SU-DHL-6 (cell line): ENCODE data around the gene CDC42.

Source experiments
- H2AFZ ChIP-seq: fragments of 200-600 bp; sonication (generic); 2 replicates; pipeline ENCODE4 v1.6.1; 2014; ENCODE audit warnings: low read depth, mild to moderate bottlenecking, moderate library complexity, mixed read lengths, antibody characterized with exemption, low read length; ENCODE audit not compliant: severe bottlenecking
- H3F3A ChIP-seq: fragments of 200-600 bp; shearing (Covaris generic); 2 replicates; pipeline ENCODE4 v1.6.0; 2016; ENCODE audit warnings: antibody characterized with exemption, mild to moderate bottlenecking; ENCODE audit not compliant: insufficient read depth
- H3K27ac ChIP-seq: fragments of 200-600 bp; sonication (generic); 2 replicates; pipeline ENCODE4 v1.5.1; 2016; ENCODE audit warnings: low read depth, mild to moderate bottlenecking, low read length, moderate library complexity, mixed read lengths
- H3K27me3 ChIP-seq: fragments of 200-600 bp; sonication (generic), shearing (Covaris generic); 2 replicates; pipeline ENCODE4 v1.6.0; 2014; ENCODE audit warnings: mild to moderate bottlenecking, low read length
- H3K36me3 ChIP-seq: fragments of 200-600 bp; sonication (generic); 2 replicates; pipeline ENCODE4 v1.6.1; 2014; ENCODE audit warnings: mild to moderate bottlenecking, low read length, mixed read lengths
- H3K4me2 ChIP-seq: fragments of 300-600, 200-600 bp; shearing (Covaris generic), sonication (generic); 2 replicates; pipeline ENCODE4 v1.6.0; 2014; ENCODE audit warnings: low read length, low read depth, mild to moderate bottlenecking; ENCODE audit not compliant: poor library complexity, severe bottlenecking
- H3K4me3 ChIP-seq: fragments of 200-600 bp; sonication (generic); 2 replicates; pipeline ENCODE4 v1.5.1; 2014; ENCODE audit warnings: antibody characterized with exemption, low read length, mild to moderate bottlenecking, mixed read lengths; ENCODE audit not compliant: insufficient read depth, poor library complexity, severe bottlenecking
- H3K79me2 ChIP-seq: fragments of 200-600 bp; sonication (generic); 2 replicates; pipeline ENCODE4 v1.6.1; 2014; ENCODE audit warnings: mild to moderate bottlenecking, low read length, moderate library complexity; ENCODE audit not compliant: insufficient read depth
- H3K9ac ChIP-seq: fragments of 200-600 bp; sonication (generic); 2 replicates; pipeline ENCODE4 v1.7.0; 2014; ENCODE audit warnings: mild to moderate bottlenecking, low read length
- H3K9me2 ChIP-seq: fragments of 200-600 bp; sonication (generic); replicated peaks from 2 replicates; pipeline ENCODE4 v1.6.1; 2014; ENCODE audit warnings: low read length; ENCODE audit not compliant: insufficient read depth
- H3K9me3 ChIP-seq: fragments of 200-600 bp; sonication (generic); 2 replicates; pipeline ENCODE4 v1.6.1; 2014; ENCODE audit warnings: low read length, mixed read lengths; ENCODE audit not compliant: insufficient read depth
- H4K20me1 ChIP-seq: fragments of 200-600 bp; sonication (generic); 2 replicates; pipeline ENCODE4 v1.6.1; 2014; ENCODE audit warnings: low read depth, mild to moderate bottlenecking, antibody characterized with exemption, low read length, moderate library complexity, mixed read lengths
- EZH2phosphoT487 ChIP-seq: fragments of 200-600 bp; sonication (generic), shearing (Covaris generic); conservative IDR thresholded peaks from 2 replicates; pipeline ENCODE4 v1.6.1; 2018; ENCODE audit warnings: mild to moderate bottlenecking, antibody characterized with exemption, low read length, moderate library complexity, mixed read lengths
- TF ChIP-seq, protein P1 (sequence below): fragments of 200-600 bp; sonication (generic); IDR thresholded peaks from one replicate; pipeline ENCODE4 v1.5.1; 2017; ENCODE audit warnings: antibody characterized with exemption, mild to moderate bottlenecking, low read length, moderate library complexity; ENCODE audit not compliant: insufficient read depth, poor library complexity, severe bottlenecking

The CDC42 gene

DNA sequence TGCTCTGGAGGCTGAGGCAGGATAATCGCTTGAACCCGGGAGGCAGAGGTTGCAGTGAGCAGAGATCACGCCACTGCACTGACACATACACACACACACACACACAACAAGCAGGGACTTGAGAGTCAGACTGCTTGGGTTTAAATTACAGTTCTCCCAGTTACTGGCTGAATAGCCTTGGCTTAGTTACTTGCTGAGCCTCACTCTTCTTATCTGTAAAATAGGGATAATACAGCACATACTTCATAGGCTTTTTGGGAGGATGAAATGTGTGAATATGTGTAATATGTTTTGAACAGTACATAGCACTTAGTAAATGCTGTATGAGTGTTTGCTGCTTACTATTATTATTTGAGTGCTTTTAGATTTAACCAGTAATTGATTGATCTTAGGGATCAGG is 23.8 kb downstream of the CDC42 start:
- TF ChIP-seq, protein P1, sequence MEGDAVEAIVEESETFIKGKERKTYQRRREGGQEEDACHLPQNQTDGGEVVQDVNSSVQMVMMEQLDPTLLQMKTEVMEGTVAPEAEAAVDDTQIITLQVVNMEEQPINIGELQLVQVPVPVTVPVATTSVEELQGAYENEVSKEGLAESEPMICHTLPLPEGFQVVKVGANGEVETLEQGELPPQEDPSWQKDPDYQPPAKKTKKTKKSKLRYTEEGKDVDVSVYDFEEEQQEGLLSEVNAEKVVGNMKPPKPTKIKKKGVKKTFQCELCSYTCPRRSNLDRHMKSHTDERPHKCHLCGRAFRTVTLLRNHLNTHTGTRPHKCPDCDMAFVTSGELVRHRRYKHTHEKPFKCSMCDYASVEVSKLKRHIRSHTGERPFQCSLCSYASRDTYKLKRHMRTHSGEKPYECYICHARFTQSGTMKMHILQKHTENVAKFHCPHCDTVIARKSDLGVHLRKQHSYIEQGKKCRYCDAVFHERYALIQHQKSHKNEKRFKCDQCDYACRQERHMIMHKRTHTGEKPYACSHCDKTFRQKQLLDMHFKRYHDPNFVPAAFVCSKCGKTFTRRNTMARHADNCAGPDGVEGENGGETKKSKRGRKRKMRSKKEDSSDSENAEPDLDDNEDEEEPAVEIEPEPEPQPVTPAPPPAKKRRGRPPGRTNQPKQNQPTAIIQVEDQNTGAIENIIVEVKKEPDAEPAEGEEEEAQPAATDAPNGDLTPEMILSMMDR: no peak
- TF ChIP-seq EZH2phosphoT487: no peak
- no peaks in the 10 kb centered on the region for H3K9me3 ChIP-seq
- no peak overlapping the region for H3K9ac ChIP-seq
- H2AFZ ChIP-seq: no peak overlapping the region
- no peak overlapping the region for H3K4me3 ChIP-seq
- H3K36me3 ChIP-seq: peaks cover 9% of the 10 kb centered on the region; the same call in 1 of the 2 replicates
- H3K27ac ChIP-seq: no peak overlapping the region
- no peaks in the 10 kb centered on the region for H3K9me2 ChIP-seq
- H3F3A ChIP-seq: no peaks in the 10 kb centered on the region
- H3K4me2 ChIP-seq: no peak overlapping the region
- H4K20me1 ChIP-seq: peaks cover 52% of the 10 kb centered on the region
- H3K79me2 ChIP-seq: peaks cover 97% of the 10 kb centered on the region
- no peaks in the 10 kb centered on the region for H3K27me3 ChIP-seq

DNA sequence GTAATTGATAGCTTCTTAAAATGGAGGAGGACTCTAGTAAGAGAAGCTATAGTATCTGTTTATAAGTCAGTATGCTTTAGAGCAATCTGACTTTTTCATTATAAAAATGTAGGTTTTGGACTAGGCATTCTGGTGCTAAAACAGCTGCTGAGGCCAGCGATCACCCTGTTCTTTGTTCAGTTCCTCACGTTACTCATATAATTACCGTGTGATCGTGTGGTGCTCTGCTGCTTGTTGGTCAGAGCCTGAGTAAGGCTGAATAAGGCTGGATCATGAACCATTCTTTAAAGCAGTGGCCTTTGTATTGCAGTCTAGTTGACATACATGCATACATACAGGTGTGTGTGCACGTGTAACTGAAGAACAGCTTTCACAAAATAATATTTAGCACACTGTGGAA is 25.2 kb downstream of the CDC42 start:
- Histone ChIP-seq H3K4me3 (no peak overlapping the region), H3K9me3 (no peaks in the 10 kb centered on the region), H3F3A (no peaks in the 10 kb centered on the region), H4K20me1 (peaks cover 53% of the 10 kb centered on the region), H3K9me2 (no peaks in the 10 kb centered on the region), H3K27ac (no peak overlapping the region), H3K9ac (no peak overlapping the region), H3K79me2 (peaks cover 96% of the 10 kb centered on the region), H2AFZ (no peak overlapping the region), H3K27me3 (no peaks in the 10 kb centered on the region), H3K36me3 (peaks cover 15% of the 10 kb centered on the region; the same call in 1 of the 2 replicates), H3K4me2 (no peak overlapping the region)
- TF ChIP-seq, protein P1: no peak
- no peak for TF ChIP-seq EZH2phosphoT487

- H4K20me1 ChIP-seq: peaks cover 49% of the 10 kb centered on the region
- H3K4me2 ChIP-seq: no peak overlapping the region
- H3K36me3 ChIP-seq: peaks cover 15% of the 10 kb centered on the region; the same call in 1 of the 2 replicates
Measured at GRCh38 chr1:22078133-22078532, 25.6 kb downstream of the CDC42 start.

More at GRCh38 chr1:22078133-22078532, 25.6 kb downstream of the CDC42 start:
- Histone ChIP-seq H3K4me3 (no peak overlapping the region), H3K27ac (no peak overlapping the region), H3K9me3 (no peaks in the 10 kb centered on the region), H3K27me3 (no peaks in the 10 kb centered on the region), H3K79me2 (peaks cover 94% of the 10 kb centered on the region), H3K9me2 (no peaks in the 10 kb centered on the region), H2AFZ (no peak overlapping the region), H3F3A (no peaks in the 10 kb centered on the region), H3K9ac (no peak overlapping the region)
- TF ChIP-seq EZH2phosphoT487: no peak
- TF ChIP-seq, protein P1: no peak
